ENCODE measurements around the gene SETX.

The SETX gene

DNA sequence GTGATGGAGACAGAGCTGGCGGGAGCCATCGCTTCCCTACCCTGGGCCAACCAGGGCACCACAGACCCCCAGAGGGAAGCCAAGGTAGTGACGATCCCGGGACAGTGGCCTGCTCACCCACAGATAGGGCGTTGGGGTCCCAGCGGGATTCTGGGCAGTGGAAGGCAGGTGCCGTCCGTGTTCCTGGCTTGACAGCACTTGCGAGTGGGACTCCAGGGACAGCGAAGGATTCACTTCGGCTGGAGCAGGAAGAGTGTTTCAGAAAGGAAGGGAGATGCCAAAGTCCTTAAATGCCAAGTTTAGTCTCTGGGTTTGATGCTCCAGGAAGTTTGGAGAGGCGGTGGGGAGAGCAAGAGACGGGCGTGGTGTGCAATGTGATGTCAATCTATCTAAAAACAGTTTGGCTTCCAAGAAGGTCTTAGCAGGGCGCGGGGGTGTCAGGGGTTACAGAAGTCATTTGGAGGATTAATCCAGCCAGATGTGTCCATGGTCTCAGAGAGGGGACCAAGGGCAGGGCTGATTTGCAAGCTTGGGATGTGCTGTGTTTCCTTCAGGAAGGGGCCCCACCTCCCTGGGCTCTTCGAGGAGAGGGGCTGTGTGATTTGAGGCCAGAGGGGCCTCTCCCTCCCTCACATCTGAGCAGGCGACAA lies 118.0 kb downstream of the SETX start:
- in situ Hi-C loops (cut with HindIII; ENCODE audit: low sequenced_read_pairs) = loop anchor here (5.0 to 10.0 kb wide), 2 partner anchors 84 to 462 kb away; no protein-coding TSS in a partner anchor
- TF ChIP-seq, protein P1, sequence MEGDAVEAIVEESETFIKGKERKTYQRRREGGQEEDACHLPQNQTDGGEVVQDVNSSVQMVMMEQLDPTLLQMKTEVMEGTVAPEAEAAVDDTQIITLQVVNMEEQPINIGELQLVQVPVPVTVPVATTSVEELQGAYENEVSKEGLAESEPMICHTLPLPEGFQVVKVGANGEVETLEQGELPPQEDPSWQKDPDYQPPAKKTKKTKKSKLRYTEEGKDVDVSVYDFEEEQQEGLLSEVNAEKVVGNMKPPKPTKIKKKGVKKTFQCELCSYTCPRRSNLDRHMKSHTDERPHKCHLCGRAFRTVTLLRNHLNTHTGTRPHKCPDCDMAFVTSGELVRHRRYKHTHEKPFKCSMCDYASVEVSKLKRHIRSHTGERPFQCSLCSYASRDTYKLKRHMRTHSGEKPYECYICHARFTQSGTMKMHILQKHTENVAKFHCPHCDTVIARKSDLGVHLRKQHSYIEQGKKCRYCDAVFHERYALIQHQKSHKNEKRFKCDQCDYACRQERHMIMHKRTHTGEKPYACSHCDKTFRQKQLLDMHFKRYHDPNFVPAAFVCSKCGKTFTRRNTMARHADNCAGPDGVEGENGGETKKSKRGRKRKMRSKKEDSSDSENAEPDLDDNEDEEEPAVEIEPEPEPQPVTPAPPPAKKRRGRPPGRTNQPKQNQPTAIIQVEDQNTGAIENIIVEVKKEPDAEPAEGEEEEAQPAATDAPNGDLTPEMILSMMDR (IDR thresholded peaks at IDR 0.05; ENCODE audit: low read depth, low read length, missing control alignments) = no peak
- no peak overlapping the region for H3K4me3 ChIP-seq (ENCODE audit: low read depth, low read length)
- no peak for DNase-seq (ENCODE audit: low read depth)

DNA sequence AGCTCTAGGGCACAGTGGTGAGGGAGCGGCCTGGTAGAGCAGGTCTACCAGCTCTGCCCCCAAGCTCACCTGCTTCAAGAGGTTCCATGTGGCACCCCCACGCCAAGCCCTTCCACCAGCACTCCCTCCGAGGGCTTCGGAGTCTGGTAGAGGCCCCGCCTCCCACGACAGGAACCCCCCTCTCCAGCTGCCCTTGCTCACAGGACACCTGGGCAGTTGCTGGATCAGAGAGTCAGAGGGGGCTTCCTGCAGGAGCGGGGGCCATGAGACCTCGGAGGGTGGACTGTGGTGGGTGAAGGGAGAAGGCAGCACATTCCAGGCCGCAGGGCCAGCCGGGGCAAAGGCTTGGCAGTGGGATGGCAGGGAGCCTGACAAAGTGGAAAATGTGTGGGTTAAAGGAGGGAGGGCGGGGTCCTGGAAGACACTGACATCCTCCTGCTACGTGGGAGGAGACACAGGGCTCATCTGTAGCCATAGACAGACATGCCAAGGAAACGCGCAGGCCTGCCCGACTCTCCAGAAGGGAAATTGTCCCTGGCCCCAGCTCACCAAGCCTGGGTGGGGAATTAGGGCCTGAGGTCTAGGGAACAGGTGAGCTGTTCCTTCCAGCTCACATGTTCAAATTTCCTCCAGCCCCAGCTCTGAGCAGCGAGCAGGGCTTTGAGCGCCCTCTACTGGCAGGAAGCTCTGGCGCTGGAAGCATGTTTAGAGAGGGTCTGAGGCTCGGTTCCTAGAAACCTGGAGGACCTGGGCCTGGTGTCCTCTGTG lies 118.7 kb downstream of the SETX start:
- DNase-seq (ENCODE audit: low read depth) = peak; percentile 44
- TF ChIP-seq, protein P1 (IDR thresholded peaks at IDR 0.05; ENCODE audit: low read depth, low read length, missing control alignments) = peak; percentile 98
- H3K4me3 ChIP-seq (ENCODE audit: low read depth, low read length) = no peak overlapping the region
- in situ Hi-C loops (cut with HindIII; ENCODE audit: low sequenced_read_pairs) = loop anchor here (5.0 to 10.0 kb wide), 2 partner anchors 84 to 461 kb away; no protein-coding TSS in a partner anchor

DNA sequence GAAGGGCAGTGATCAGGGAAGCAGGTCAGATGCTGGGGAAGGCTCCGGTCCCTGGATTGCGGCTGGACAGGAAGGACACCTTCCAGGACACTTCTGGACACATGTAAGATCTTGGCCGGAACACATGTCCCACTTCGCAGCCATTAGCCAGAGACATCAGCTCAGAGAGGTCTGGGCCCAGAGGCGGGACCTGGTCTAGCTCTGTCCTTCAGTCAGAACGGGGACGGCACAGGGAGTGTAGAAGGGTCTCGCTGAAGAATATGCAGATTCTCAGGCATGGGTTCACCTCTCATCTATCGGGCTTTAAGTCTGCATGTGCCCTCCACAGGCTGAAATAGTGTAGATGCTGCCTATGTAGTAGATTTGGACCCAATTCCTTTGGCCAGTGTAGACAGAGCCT lies 119.7 kb downstream of the SETX start:
- no peak overlapping the region for H3K4me3 ChIP-seq (ENCODE audit: low read depth, low read length)
- no peak for DNase-seq (ENCODE audit: low read depth)
- TF ChIP-seq, protein P1 (IDR thresholded peaks at IDR 0.05; ENCODE audit: low read depth, low read length, missing control alignments) = no peak
- in situ Hi-C loops (cut with HindIII; ENCODE audit: low sequenced_read_pairs) = loop anchor here (5.0 to 10.0 kb wide), 2 partner anchors 83 to 460 kb away; no protein-coding TSS in a partner anchor

DNA sequence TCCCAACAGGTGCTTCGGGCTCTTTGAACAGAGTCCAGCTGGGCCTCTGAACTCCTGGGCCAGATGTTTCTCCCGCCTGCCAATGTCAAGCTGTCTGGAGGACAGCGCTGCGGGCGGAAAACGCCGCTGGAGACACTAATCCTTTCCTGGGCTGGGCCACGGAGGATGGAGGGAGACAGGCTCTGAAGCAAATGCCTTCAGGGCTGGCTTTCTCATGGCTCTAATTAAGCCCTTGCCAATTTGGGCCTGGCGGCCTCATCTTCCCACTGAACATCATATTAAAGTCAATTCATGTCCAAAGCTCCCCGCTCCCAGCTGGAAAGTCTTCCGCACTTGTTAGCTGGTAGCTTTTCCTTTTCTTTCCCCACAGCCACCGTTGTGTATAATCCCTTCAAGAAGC lies 120.3 kb downstream of the SETX start:
- no peak for DNase-seq (ENCODE audit: low read depth)
- TF ChIP-seq, protein P1 (IDR thresholded peaks at IDR 0.05; ENCODE audit: low read depth, low read length, missing control alignments) = no peak
- H3K4me3 ChIP-seq (ENCODE audit: low read depth, low read length) = no peak overlapping the region
- in situ Hi-C loops (cut with HindIII; ENCODE audit: low sequenced_read_pairs) = loop anchor here (10.0 kb wide), 1 partner anchor 460 kb away; no protein-coding TSS in a partner anchor

DNA sequence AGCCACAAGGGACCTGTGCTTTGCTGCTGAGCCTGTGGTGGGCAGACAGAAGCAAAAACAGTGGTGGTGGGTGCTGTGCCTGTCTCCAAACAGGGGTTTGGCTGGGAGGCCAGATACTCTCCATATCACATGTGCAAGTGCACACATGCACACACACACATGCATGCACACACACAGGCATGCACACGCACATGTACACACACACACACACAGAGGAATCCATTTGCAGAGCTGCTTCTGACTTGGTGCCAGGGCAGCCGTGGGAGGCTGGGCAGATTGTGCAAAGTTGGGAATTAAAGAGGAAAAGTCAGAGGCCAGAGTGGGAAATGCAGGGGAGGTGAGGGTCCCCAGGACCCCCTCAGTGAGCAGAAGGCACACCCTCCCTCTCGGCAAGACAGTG lies 121.6 kb downstream of the SETX start:
- no peak for DNase-seq (ENCODE audit: low read depth)
- no peak overlapping the region for H3K4me3 ChIP-seq (ENCODE audit: low read depth, low read length)
- in situ Hi-C loops (cut with HindIII; ENCODE audit: low sequenced_read_pairs) = loop anchor here (10.0 kb wide), 1 partner anchor 458 kb away; no protein-coding TSS in a partner anchor
- TF ChIP-seq, protein P1 (IDR thresholded peaks at IDR 0.05; ENCODE audit: low read depth, low read length, missing control alignments) = no peak

DNA sequence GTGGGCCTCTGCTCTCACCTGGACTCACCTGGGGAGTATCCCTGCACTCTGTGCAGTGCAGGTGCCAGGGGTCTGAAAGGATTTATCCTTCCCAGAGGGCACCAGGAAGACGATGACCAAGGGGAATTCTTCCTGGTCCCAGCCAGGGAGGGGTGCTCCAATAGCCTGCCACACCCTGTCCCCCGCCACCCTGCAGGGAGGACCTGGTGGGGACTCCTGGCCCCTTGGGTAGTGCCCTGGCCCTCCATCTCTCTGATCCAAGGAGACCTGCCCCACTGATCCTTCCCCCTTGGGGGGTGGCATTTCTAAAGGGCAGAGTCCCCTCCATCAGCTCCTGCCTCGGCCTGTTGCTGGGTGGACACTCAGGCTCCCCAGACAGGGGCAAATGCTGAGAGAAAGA lies 122.3 kb downstream of the SETX start:
- in situ Hi-C loops (cut with HindIII; ENCODE audit: low sequenced_read_pairs) = loop anchor here (10.0 kb wide), 1 partner anchor 458 kb away; no protein-coding TSS in a partner anchor
- TF ChIP-seq, protein P1 (IDR thresholded peaks at IDR 0.05; ENCODE audit: low read depth, low read length, missing control alignments) = no peak
- no peak for DNase-seq (ENCODE audit: low read depth)
- H3K4me3 ChIP-seq (ENCODE audit: low read depth, low read length) = no peak overlapping the region
